CD4-positive, alpha-beta memory T cell (primary cell): ENCODE measurements around the gene FRRS1L. TPM values are rescaled to one million over a fixed set of nuclear protein-coding genes. Genes with fewer than 3 reads are reported as not detected.

Experiments used
- CTCF ChIA-PET: fragments of 350-600 bp; sonication (Branson Sonifier 250); formaldehyde crosslinking; loops from one replicate; lab custom pipeline; 2021; ENCODE audit warnings: inconsistent platforms; ENCODE audit not compliant: partially characterized antibody; lab: Charles Lee
- POLR2A ChIA-PET: fragments of 350-600 bp; sonication (Branson Sonifier 250); formaldehyde crosslinking; loops from one replicate; lab custom pipeline; 2021; ENCODE audit not compliant: partially characterized antibody; lab: Charles Lee
- DNase-seq, 5 donors: peaks; one replicate each; pipeline versions ENCODE4 v3.0.0 to v3.0.0-alpha.2; 2020 to 2022; ENCODE audit warnings: mixed read lengths in 1 of 5
- H3K27ac ChIP-seq: one replicate; pipeline ENCODE4 v1.7.0; 2013; ENCODE audit warnings: low read depth, low read length
- H3K27me3 ChIP-seq: 2 replicates; pipeline ENCODE4 v1.7.0; 2013; ENCODE audit warnings: mild to moderate bottlenecking, low read length, moderate library complexity; ENCODE audit not compliant: insufficient read depth
- H3K36me3 ChIP-seq: 2 replicates; pipeline ENCODE4 v1.7.0; 2013; ENCODE audit warnings: mild to moderate bottlenecking, low read length, moderate library complexity; ENCODE audit not compliant: insufficient read depth
- H3K4me1 ChIP-seq: 2 replicates; pipeline ENCODE4 v1.7.0; 2013; ENCODE audit warnings: mild to moderate bottlenecking, low read length, moderate library complexity; ENCODE audit not compliant: insufficient read depth
- H3K4me3 ChIP-seq, 2 donors: one replicate each; pipeline ENCODE4 v1.7.0; 2013; ENCODE audit warnings: low read length in 2 of 2, mild to moderate bottlenecking in 1 of 2
- H3K9me3 ChIP-seq, 2 donors: one replicate each; pipeline ENCODE4 v1.7.0; 2013; ENCODE audit warnings: low read length in 2 of 2, control low read depth in 1 of 2; ENCODE audit not compliant: control insufficient read depth in 1 of 2
- H3K27ac Mint-ChIP-seq, 7 donors: one replicate each; pipeline ENCODE4 v1.8.0; 2020 to 2021; ENCODE audit warnings: mixed read lengths in 7 of 7, mild to moderate bottlenecking in 6 of 7, inconsistent platforms in 3 of 7, moderate library complexity in 3 of 7
- H3K27me3 Mint-ChIP-seq, 2 donors: one replicate each; pipeline ENCODE4 v1.8.0; 2020 to 2021; ENCODE audit warnings: mixed read lengths in 2 of 2
- H3K36me3 Mint-ChIP-seq, 2 donors: one replicate each; pipeline ENCODE4 v1.8.0; 2020 to 2021; ENCODE audit warnings: mixed read lengths in 2 of 2, inconsistent platforms in 1 of 2, mild to moderate bottlenecking in 1 of 2
- H3K4me1 Mint-ChIP-seq, 4 donors: one replicate each; pipeline ENCODE4 v1.8.0; 2020 to 2021; ENCODE audit warnings: mixed read lengths in 4 of 4, mild to moderate bottlenecking in 1 of 4
- H3K4me3 Mint-ChIP-seq, 8 donors: one replicate each; pipeline ENCODE4 v1.8.0; 2020 to 2021; ENCODE audit warnings: mixed read lengths in 8 of 8, mild to moderate bottlenecking in 7 of 8, moderate library complexity in 6 of 8, inconsistent platforms in 3 of 8
- H3K9me3 Mint-ChIP-seq, 8 donors: one replicate each; pipeline ENCODE4 v1.8.0; 2020 to 2021; ENCODE audit warnings: mixed read lengths in 8 of 8, mild to moderate bottlenecking in 5 of 8, inconsistent platforms in 3 of 8, moderate library complexity in 1 of 8
- intact Hi-C: fragments of 100-400 bp; cut with micrococcal nuclease; formaldehyde crosslinking; loops from one replicate; pipeline ENCODE4 v1.15.1; 2023
- polyA plus RNA-seq, 2 donors: library from polyadenylated mRNA; unstranded; fragments of 300-500 nt; fragmentation: Illumina TruSeq; gene quantifications; one replicate each; pipeline ENCODE4 v1.2.3, GENCODE V29; 2021
- total RNA-seq, 2 experiments: library from RNA; stranded (reverse); gene quantifications; one replicate each; pipeline ENCODE4 v1.2.3, GENCODE V29; 2021

FRRS1L gene
- total and polyA plus RNA-seq, 4 experiments from 2014 or later = not detected

DNA sequence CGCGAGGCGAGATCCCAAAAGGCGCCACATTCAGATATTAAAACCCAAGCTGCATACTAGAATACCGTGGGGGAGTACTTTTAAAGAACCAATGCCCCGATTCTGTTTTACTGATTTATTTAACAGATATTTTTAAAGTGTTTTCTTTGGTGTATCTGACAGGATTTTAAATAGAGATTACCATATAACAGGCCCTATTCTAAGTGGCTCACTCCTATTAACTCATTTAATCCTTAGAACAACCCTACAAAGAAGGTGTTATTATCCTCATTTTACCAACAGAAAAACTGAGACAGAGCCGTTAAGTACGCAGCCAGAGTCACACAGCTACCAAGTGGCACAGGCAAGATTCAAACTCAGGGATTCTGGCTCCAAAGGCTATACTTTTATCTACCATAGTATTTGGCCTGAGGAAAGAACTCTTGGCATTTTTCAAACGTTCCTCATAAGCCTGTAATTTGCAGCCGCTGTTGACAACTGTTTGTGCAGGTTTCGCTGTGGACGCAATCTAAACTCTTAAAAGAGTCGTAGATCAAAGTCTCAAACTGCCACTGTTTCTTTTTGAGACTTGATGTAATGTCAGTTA lies 46.8 kb downstream of the FRRS1L start:
- Mint-ChIP-seq H3K4me3 (peak overlapping the region; percentile 71 to 98 (median 94)), H3K27ac (peak overlapping the region in 6 of 7 donors; percentile 47 to 87 (median 70)), H3K27me3 (no peaks in the 10 kb centered on the region), H3K9me3 (no peaks in the 10 kb centered on the region), H3K36me3 (peaks cover 4 to 17% of the 10 kb centered on the region in 2 donors), H3K4me1 (peaks cover 24 to 41% (median 33%) of the 10 kb centered on the region in 4 donors)
- Histone ChIP-seq H3K9me3 (no peaks in the 10 kb centered on the region), H3K4me3 (no peak overlapping the region), H3K36me3 (no peaks in the 10 kb centered on the region), H3K27ac (no peak overlapping the region), H3K4me1 (peaks cover 34% of the 10 kb centered on the region), H3K27me3 (no peaks in the 10 kb centered on the region)
- intact Hi-C loops = loop anchor here (1.0 kb wide), 1 partner anchor 186 kb away; the partner anchor contains the start of genes ABITRAM and ELP1
- CTCF ChIA-PET = interaction anchor here (1.0 to 1.1 kb wide), 2 partner anchors 19 to 110 kb away, joined by 3 to 4 read pairs; no protein-coding TSS in a partner anchor
- no peak for DNase-seq
- POLR2A ChIA-PET = interaction anchor here (0.9 to 4.9 kb wide), 6 partner anchors 11 to 186 kb away, joined by 3 to 99 read pairs (median 12); partner anchors contain the start of genes ABITRAM and ELP1

DNA sequence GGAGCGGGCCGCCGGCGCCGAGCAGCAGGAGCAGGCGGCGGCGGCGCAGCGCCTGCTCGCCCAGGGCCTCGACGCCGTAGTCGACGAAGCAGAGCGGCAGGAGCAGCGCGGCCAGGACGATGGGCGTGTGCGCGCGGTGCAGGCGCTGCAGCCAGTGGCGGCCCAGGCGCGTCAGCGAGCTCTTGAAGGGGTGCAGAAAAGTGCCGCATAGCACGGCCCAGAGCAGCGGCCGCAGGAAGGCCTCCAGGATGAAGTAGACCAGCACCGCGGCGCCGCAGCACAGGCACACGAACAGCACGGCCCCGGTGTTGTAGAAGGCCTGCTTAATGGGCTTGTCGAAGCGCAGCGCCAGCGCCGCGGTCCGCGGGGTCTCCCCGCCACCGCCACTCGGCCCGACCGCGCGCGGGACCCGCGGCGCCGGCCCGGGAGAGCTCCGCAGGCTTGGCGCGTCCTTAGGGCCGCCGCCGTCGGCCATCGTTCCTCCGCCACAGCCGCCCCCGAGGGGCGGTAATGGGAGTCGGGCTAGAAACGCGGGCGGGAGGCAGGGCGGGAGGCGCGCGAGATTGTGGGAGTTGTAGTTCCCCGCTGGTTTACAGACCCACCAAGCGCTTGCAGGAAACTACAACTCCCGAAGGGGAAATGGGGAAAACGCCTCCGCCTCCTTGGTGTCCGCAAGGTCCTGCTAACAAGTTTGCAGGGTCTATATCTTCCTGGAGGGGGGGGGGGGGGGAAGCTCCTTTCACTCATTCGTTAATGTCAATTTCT lies 47.4 kb downstream of the FRRS1L start, which contains the start of gene TMEM245:
TMEM245 (minus strand) TSS at position 509 of the 765 bp plus-strand sequence; CDS start at position 475, 34 bp downstream.
- Histone ChIP-seq H3K4me1 (peaks cover 40% of the 10 kb centered on the region), H3K27me3 (no peaks in the 10 kb centered on the region), H3K9me3 (no peaks in the 10 kb centered on the region), H3K4me3 (peak within 1 kb of the TSS; percentile 74 to 75), H3K27ac (peak within 1 kb of the TSS; percentile 88), H3K36me3 (no peaks in the 10 kb centered on the region)
- peak within 1 kb of the TSS; percentile 94 to 98 (median 95) for H3K4me3 Mint-ChIP-seq
- peaks cover 27 to 48% (median 38%) of the 10 kb centered on the region in 4 donors for H3K4me1 Mint-ChIP-seq
- H3K27me3 Mint-ChIP-seq = no peaks in the 10 kb centered on the region
- DNase-seq = peak; percentile 92 to 98 (median 96)
- H3K9me3 Mint-ChIP-seq = no peaks in the 10 kb centered on the region
- intact Hi-C loops = loop anchor here (1.0 to 5.0 kb wide), 4 partner anchors 9 to 1837 kb away; partner anchors contain the start of genes ABITRAM, ELP1 and RAD23B
- peaks cover 7 to 20% of the 10 kb centered on the region in 2 donors for H3K36me3 Mint-ChIP-seq
- H3K27ac Mint-ChIP-seq = peak within 1 kb of the TSS; percentile 76 to 95 (median 92)
- ChIA-PET CTCF (interaction anchor here (1.0 to 2.3 kb wide), 4 partner anchors 10 to 109 kb away, joined by 3 to 10 read pairs (median 6); no protein-coding TSS in a partner anchor), POLR2A (interaction anchor here (0.6 to 4.9 kb wide), 8 partner anchors 10 to 199 kb away, joined by 3 to 99 read pairs (median 8); partner anchors contain the start of genes ABITRAM and ELP1)

DNA sequence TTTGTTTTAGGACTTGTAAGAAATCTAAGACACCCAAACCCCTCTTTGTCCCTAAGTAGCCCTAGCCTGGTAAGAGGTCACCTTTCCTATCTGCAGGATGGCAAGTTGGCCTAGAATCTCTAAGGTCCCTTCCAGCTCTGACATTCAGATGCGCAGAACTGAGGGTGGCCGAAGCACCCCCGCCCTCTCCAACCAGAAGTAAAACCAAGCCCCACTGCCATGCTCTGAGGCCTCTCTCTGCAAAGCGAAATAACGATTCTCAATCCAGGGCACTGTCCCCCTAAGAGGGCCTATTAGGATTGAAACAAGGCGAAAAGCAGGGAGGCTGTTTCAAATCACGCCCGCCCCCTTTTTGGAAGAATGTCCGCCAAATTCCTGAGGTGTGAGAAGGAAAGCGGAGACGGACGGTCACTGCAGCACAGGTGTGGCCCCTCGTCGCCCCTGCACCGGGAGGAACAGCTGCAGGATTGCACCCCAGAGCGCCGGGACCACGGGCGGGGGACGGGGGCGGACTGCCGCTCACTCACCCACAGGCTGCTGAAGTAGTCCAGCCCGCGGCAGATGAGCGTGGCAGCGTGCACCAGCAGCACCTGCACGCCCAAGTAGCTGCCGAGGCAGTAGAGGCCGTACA lies 48.1 kb downstream of the FRRS1L start:
- Mint-ChIP-seq H3K36me3 (peaks cover 14 to 22% of the 10 kb centered on the region in 2 donors), H3K27ac (peak overlapping the region; percentile 65 to 95 (median 92)), H3K4me1 (peaks cover 34 to 55% (median 45%) of the 10 kb centered on the region in 4 donors), H3K27me3 (no peaks in the 10 kb centered on the region), H3K4me3 (peak overlapping the region; percentile 94 to 98 (median 95)), H3K9me3 (no peaks in the 10 kb centered on the region)
- POLR2A ChIA-PET = interaction anchor here (0.6 to 4.9 kb wide), 7 partner anchors 10 to 199 kb away, joined by 3 to 99 read pairs (median 10); partner anchors contain the start of genes ABITRAM and ELP1
- CTCF ChIA-PET = interaction anchor here (0.9 to 2.3 kb wide), 4 partner anchors 10 to 25 kb away, joined by 4 to 10 read pairs (median 6); no protein-coding TSS in a partner anchor
- peak in 1 of 5 donors; percentile 42 for DNase-seq
- Histone ChIP-seq H3K27me3 (no peaks in the 10 kb centered on the region), H3K4me3 (peak overlapping the region; percentile 74 to 75), H3K9me3 (no peaks in the 10 kb centered on the region), H3K4me1 (peaks cover 47% of the 10 kb centered on the region), H3K27ac (peak overlapping the region; percentile 88), H3K36me3 (no peaks in the 10 kb centered on the region)
- intact Hi-C loops = loop anchor here (1.0 to 5.0 kb wide), 5 partner anchors 9 to 1837 kb away; partner anchors contain the start of genes CTNNAL1 and RAD23B

DNA sequence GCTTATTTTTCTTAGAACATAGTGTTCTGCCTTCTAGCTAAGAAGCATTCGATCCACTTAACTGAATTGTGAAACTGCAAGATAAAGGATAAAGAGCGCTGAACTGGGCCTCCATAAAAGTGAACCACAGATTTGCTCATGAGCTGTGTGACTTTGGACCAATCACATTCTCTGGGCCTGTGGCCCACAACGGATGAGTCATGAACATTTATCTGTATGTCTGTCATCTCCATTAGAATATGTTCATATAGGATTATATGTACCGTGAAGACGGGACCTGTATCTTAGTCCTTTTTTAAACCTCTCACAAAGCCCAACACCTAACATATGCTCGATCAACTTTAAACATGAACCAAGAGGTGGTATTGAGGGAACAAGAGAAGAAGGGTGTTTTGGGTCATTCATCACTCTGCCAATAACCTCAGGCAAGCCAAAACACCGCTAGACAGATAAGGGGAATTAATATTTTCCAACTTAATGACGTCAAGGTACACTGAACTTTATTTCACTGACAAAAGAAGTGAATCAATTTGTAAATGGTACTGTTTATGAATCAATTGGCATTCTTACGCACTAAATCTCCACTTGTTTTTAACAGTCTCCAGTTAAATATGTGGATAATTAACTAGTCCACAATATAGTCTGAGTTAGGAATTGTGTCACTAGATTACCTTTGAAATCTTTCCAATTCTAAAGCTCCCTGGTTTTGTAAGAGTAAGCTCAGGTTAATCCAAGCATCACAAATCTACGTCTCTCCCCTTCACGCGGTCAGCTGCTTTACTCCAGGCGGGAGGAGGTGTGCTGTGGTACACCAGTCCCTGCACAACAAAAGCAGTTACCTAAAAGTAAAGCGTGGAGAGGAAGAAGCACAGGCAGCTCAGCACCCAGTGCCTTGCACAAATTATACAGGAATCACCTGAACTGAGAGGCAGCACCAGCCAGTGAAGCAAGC lies 48.9 kb downstream of the FRRS1L start:
- no peaks in the 10 kb centered on the region for H3K9me3 ChIP-seq
- H3K27ac ChIP-seq = peak overlapping the region; percentile 88
- peak in 4 of 5 donors; percentile 24 to 81 (median 44) for DNase-seq
- Mint-ChIP-seq H3K36me3 (peaks cover 16 to 22% of the 10 kb centered on the region in 2 donors), H3K4me1 (peaks cover 40 to 63% (median 51%) of the 10 kb centered on the region in 4 donors), H3K9me3 (no peaks in the 10 kb centered on the region), H3K27ac (peak overlapping the region; percentile 65 to 95 (median 92)), H3K4me3 (peak overlapping the region; percentile 94 to 98 (median 95)), H3K27me3 (no peaks in the 10 kb centered on the region)
- no peaks in the 10 kb centered on the region for H3K27me3 ChIP-seq
- peak overlapping the region; percentile 74 to 75 for H3K4me3 ChIP-seq
- no peaks in the 10 kb centered on the region for H3K36me3 ChIP-seq
- ChIA-PET POLR2A (interaction anchor here (0.8 to 4.9 kb wide), 7 partner anchors 9 to 184 kb away, joined by 3 to 99 read pairs (median 10); partner anchors contain the start of genes ABITRAM and ELP1), CTCF (interaction anchor here (0.9 to 2.3 kb wide), 5 partner anchors 9 to 24 kb away, joined by 4 to 10 read pairs (median 7); no protein-coding TSS in a partner anchor)
- H3K4me1 ChIP-seq = peaks cover 55% of the 10 kb centered on the region
- intact Hi-C loops = loop anchor here (1.0 to 5.0 kb wide), 4 partner anchors 16 to 1836 kb away; partner anchors contain the start of genes CTNNAL1 and RAD23B

DNA sequence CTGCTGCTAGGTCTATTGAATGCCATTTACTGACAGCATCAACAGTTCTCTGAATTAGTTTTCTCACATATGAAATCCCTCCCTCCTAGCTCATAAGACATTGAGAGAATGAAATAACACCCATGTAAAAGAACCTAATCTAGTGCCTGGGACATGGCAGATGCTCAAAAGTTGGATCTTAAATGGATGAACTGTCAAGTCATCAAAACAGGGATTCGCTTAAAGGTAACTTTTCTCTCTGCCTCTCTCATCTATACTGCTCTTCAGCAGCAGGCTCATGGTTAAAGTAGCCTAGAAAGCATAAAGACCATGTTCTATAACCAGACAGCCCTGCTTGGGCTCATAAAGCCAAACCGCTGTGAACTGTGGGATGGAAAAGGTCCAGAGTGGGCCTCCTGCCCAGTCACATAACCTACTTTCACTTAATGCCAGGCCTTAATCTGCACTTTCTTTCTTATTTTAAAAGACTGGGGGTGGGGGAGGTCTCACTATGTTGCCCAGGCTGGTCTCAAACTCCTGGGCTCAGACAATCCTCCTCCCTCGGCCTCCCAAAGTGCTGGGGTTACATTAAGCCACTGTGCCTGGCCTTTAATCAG lies 51.0 kb downstream of the FRRS1L start:
- no peak for DNase-seq
- H3K4me1 Mint-ChIP-seq = peaks cover 48 to 83% (median 65%) of the 10 kb centered on the region in 4 donors
- H3K4me3 ChIP-seq = no peak overlapping the region
- no peaks in the 10 kb centered on the region for H3K9me3 ChIP-seq
- H3K27me3 Mint-ChIP-seq = no peaks in the 10 kb centered on the region
- peak overlapping the region in 5 of 7 donors; percentile 29 to 69 (median 61) for H3K27ac Mint-ChIP-seq
- peak overlapping the region in 6 of 8 donors; percentile 26 to 78 (median 40) for H3K4me3 Mint-ChIP-seq
- ChIA-PET POLR2A (interaction anchor here (4.9 kb wide), 1 partner anchor 7 kb away, joined by 51 read pairs; no protein-coding TSS in a partner anchor), CTCF (no interaction called here)
- intact Hi-C loops = loop anchor here (5.0 kb wide), 2 partner anchors 34 to 1834 kb away; partner anchors contain the start of gene RAD23B
- no peaks in the 10 kb centered on the region for H3K36me3 ChIP-seq
- H3K4me1 ChIP-seq = peaks cover 76% of the 10 kb centered on the region
- no peaks in the 10 kb centered on the region for H3K9me3 Mint-ChIP-seq
- no peak overlapping the region for H3K27ac ChIP-seq
- H3K36me3 Mint-ChIP-seq = peaks cover 16 to 22% of the 10 kb centered on the region in 2 donors
- H3K27me3 ChIP-seq = no peaks in the 10 kb centered on the region
